BE2C (cell line): Measurements from ENCODE around the gene ASF1A.

Source experiments
- DNase-seq: peaks from one replicate; pipeline ENCODE4 v3.0.0-alpha.2; 2020
- H3K27me3 ChIP-seq: fragments of 250-450 bp; sonication (Bioruptor Pico); 2 replicates; pipeline ENCODE4 v1.5.1; 2020; ENCODE audit warnings: mild to moderate bottlenecking
- H3K36me3 ChIP-seq: fragments of 250-450 bp; sonication (Bioruptor Pico); 2 replicates; pipeline ENCODE4 v1.5.1; 2020; ENCODE audit warnings: mild to moderate bottlenecking
- H3K4me1 ChIP-seq: fragments of 250-450 bp; sonication (Bioruptor Pico); 2 replicates; pipeline ENCODE4 v1.5.1; 2020
- H3K4me3 ChIP-seq: 2 replicates; pipeline ENCODE4 v1.5.1; 2011; ENCODE audit warnings: low read depth, low read length
- H3K9me3 ChIP-seq: fragments of 250-450 bp; sonication (Bioruptor Pico); 2 replicates; pipeline ENCODE4 v1.5.1; 2020
- CTCF ChIP-seq: IDR thresholded peaks from 2 replicates; pipeline ENCODE4 v1.5.1; 2012; ENCODE audit warnings: mild to moderate bottlenecking, low read depth, low read length

ASF1A gene

GRCh38 chr6:118953391-118953790, 59.4 kb downstream of the ASF1A start:
- Histone ChIP-seq H3K4me1 (no peaks in the 10 kb centered on the region), H3K36me3 (no peaks in the 10 kb centered on the region), H3K4me3 (no peak overlapping the region), H3K9me3 (no peaks in the 10 kb centered on the region), H3K27me3 (no peaks in the 10 kb centered on the region)
- no peak for DNase-seq
- no peak for TF ChIP-seq CTCF
